ENCODE measurements around the gene TAOK3.

The TAOK3 gene

GRCh38 chr12:118397708-118398440 lies 25.2 kb upstream of the TAOK3 start:
- Histone ChIP-seq H3K27me3 (ENCODE audit: control insufficient read depth, low read length) (no peaks in the 10 kb centered on the region), H4K20me1 (ENCODE audit: control insufficient read depth, insufficient read depth, low read depth, low read length) (0 out of 2 replicates have a peak, but pooled peaks cover 3% of the 10 kb centered on the region), H3K79me2 (ENCODE audit: control insufficient read depth, low read length) (no peaks in the 10 kb centered on the region), H3K9me3 (ENCODE audit: control insufficient read depth, insufficient read depth, low read length) (no peaks in the 10 kb centered on the region), H3K4me1 (ENCODE audit: control insufficient read depth, low read length) (no peaks in the 10 kb centered on the region), H3K4me3 (ENCODE audit: low read length) (no peak overlapping the region), H3F3A (ENCODE audit: control insufficient read depth, insufficient read depth) (no peaks in the 10 kb centered on the region), H3K4me2 (ENCODE audit: low read length) (no peak overlapping the region), H3K36me3 (ENCODE audit: control insufficient read depth, low read length) (peaks cover 53% of the 10 kb centered on the region), H3K9me2 (replicated peaks; ENCODE audit: control insufficient read depth, low read length) (no peaks in the 10 kb centered on the region), H3K27ac (ENCODE audit: low read depth, low read length) (no peak overlapping the region)
- TF ChIP-seq CTCF (IDR thresholded peaks at IDR 0.05; ENCODE audit: low read depth, low read length, poor library complexity, severe bottlenecking) (no peak), EZH2phosphoT487 (IDR thresholded peaks at IDR 0.05; ENCODE audit: borderline replicate concordance, low read length) (no peak)

- no peak overlapping the region for H3K4me3 ChIP-seq (ENCODE audit: low read length)
- H3K79me2 ChIP-seq (ENCODE audit: control insufficient read depth, low read length) = no peaks in the 10 kb centered on the region
- no peaks in the 10 kb centered on the region for H4K20me1 ChIP-seq (ENCODE audit: control insufficient read depth, insufficient read depth, low read depth, low read length)
- no peak overlapping the region for H3K4me2 ChIP-seq (ENCODE audit: low read length)
- no peaks in the 10 kb centered on the region for H3K27me3 ChIP-seq (ENCODE audit: control insufficient read depth, low read length)
- no peaks in the 10 kb centered on the region for H3K9me2 ChIP-seq (replicated peaks; ENCODE audit: control insufficient read depth, low read length)
- H3K27ac ChIP-seq (ENCODE audit: low read depth, low read length) = no peak overlapping the region
- no peaks in the 10 kb centered on the region for H3K4me1 ChIP-seq (ENCODE audit: control insufficient read depth, low read length)
- H3F3A ChIP-seq (ENCODE audit: control insufficient read depth, insufficient read depth) = no peaks in the 10 kb centered on the region
- TF ChIP-seq EZH2phosphoT487 (IDR thresholded peaks at IDR 0.05; ENCODE audit: borderline replicate concordance, low read length) (no peak), CTCF (IDR thresholded peaks at IDR 0.05; ENCODE audit: low read depth, low read length, poor library complexity, severe bottlenecking) (no peak)
- no peaks in the 10 kb centered on the region for H3K9me3 ChIP-seq (ENCODE audit: control insufficient read depth, insufficient read depth, low read length)
- peaks cover 70% of the 10 kb centered on the region for H3K36me3 ChIP-seq (ENCODE audit: control insufficient read depth, low read length)
Measured at GRCh38 chr12:118391836-118392235, 19.1 kb upstream of the TAOK3 start.

GRCh38 chr12:118391424-118391823 lies 18.7 kb upstream of the TAOK3 start:
- H3K4me3 ChIP-seq (ENCODE audit: low read length) = no peak overlapping the region
- H4K20me1 ChIP-seq (ENCODE audit: control insufficient read depth, insufficient read depth, low read depth, low read length) = no peaks in the 10 kb centered on the region
- H3K4me1 ChIP-seq (ENCODE audit: control insufficient read depth, low read length) = no peaks in the 10 kb centered on the region
- H3K79me2 ChIP-seq (ENCODE audit: control insufficient read depth, low read length) = no peaks in the 10 kb centered on the region
- H3K4me2 ChIP-seq (ENCODE audit: low read length) = no peak overlapping the region
- H3K9me3 ChIP-seq (ENCODE audit: control insufficient read depth, insufficient read depth, low read length) = no peaks in the 10 kb centered on the region
- no peaks in the 10 kb centered on the region for H3K27me3 ChIP-seq (ENCODE audit: control insufficient read depth, low read length)
- H3K9me2 ChIP-seq (replicated peaks; ENCODE audit: control insufficient read depth, low read length) = no peaks in the 10 kb centered on the region
- H3K36me3 ChIP-seq (ENCODE audit: control insufficient read depth, low read length) = peaks cover 71% of the 10 kb centered on the region
- H3F3A ChIP-seq (ENCODE audit: control insufficient read depth, insufficient read depth) = no peaks in the 10 kb centered on the region
- H3K27ac ChIP-seq (ENCODE audit: low read depth, low read length) = no peak overlapping the region
- no peak for TF ChIP-seq EZH2phosphoT487 (IDR thresholded peaks at IDR 0.05; ENCODE audit: borderline replicate concordance, low read length)
- no peak for TF ChIP-seq CTCF (IDR thresholded peaks at IDR 0.05; ENCODE audit: low read depth, low read length, poor library complexity, severe bottlenecking)

Data from DOHH2 (cell line).